H9 (cell line): ENCODE results near the gene SRC. TPM values are rescaled to one million over a fixed set of nuclear protein-coding genes. Genes with fewer than 3 reads are reported as not detected.
A peak's percentile ranks its signal among the peaks of the same experiment; 100 is the strongest.

ENCODE experiments used
- DNase-seq: peaks from one replicate; pipeline ENCODE4 v3.0.0-alpha.2; 2017
- H2AFZ ChIP-seq: one replicate; pipeline ENCODE4 v1.6.1; 2013; ENCODE audit warnings: mild to moderate bottlenecking, low read length, control low read depth, moderate library complexity
- H2AK5ac ChIP-seq: 2 replicates; pipeline ENCODE4 v1.6.1; 2013; ENCODE audit warnings: low read length, control low read depth, mixed read lengths; ENCODE audit not compliant: insufficient read length
- H2BK120ac ChIP-seq: one replicate; pipeline ENCODE4 v1.6.1; 2013; ENCODE audit warnings: low read depth, mild to moderate bottlenecking, low read length, control low read depth, inconsistent platforms; ENCODE audit not compliant: poor library complexity, severe bottlenecking
- H2BK12ac ChIP-seq: 2 replicates; pipeline ENCODE4 v1.6.1; 2013; ENCODE audit warnings: low read length, control low read depth, mixed read lengths, low read depth; ENCODE audit not compliant: insufficient read length
- H2BK15ac ChIP-seq: 2 replicates; pipeline ENCODE4 v1.6.1; 2013; ENCODE audit warnings: low read depth, low read length, control low read depth
- H2BK20ac ChIP-seq: one replicate; pipeline ENCODE4 v1.6.1; 2013; ENCODE audit warnings: low read depth, mild to moderate bottlenecking, low read length, control low read depth, inconsistent platforms; ENCODE audit not compliant: poor library complexity, severe bottlenecking
- H2BK5ac ChIP-seq: 2 replicates; pipeline ENCODE4 v1.6.1; 2013; ENCODE audit warnings: low read length, control low read depth, mixed read lengths; ENCODE audit not compliant: insufficient read length
- H3K14ac ChIP-seq: 2 replicates; pipeline ENCODE4 v1.6.1; 2013; ENCODE audit warnings: low read length, control low read depth; ENCODE audit not compliant: insufficient read depth
- H3K18ac ChIP-seq: 2 replicates; pipeline ENCODE4 v1.6.1; 2013; ENCODE audit warnings: low read depth, mild to moderate bottlenecking, mixed read lengths, low read length, control low read depth; ENCODE audit not compliant: insufficient read length
- H3K23ac ChIP-seq: 2 replicates; pipeline ENCODE4 v1.6.1; 2013; ENCODE audit warnings: low read length, control low read depth, mixed read lengths, low read depth; ENCODE audit not compliant: insufficient read length
- H3K23me2 ChIP-seq: 2 replicates; pipeline ENCODE4 v1.6.1; 2013; ENCODE audit warnings: low read depth, mild to moderate bottlenecking, mixed read lengths, low read length, control low read depth; ENCODE audit not compliant: insufficient read length, poor library complexity, severe bottlenecking
- H3K27ac ChIP-seq: 2 replicates; pipeline ENCODE4 v1.5.1; 2013; ENCODE audit warnings: low read length, control low read depth, mixed read lengths, low read depth; ENCODE audit not compliant: insufficient read length
- H3K27me3 ChIP-seq: 2 replicates; pipeline ENCODE4 v1.6.1; 2013; ENCODE audit warnings: low read length, control low read depth, inconsistent platforms; ENCODE audit not compliant: insufficient read depth
- H3K4ac ChIP-seq: 2 replicates; pipeline ENCODE4 v1.6.1; 2013; ENCODE audit warnings: low read depth, mild to moderate bottlenecking, control low read depth, inconsistent platforms, low read length, moderate library complexity
- H3K4me1 ChIP-seq: 2 replicates; pipeline ENCODE4 v1.6.1; 2013; ENCODE audit warnings: low read length, control low read depth, inconsistent platforms; ENCODE audit not compliant: insufficient read depth
- H3K4me2 ChIP-seq: 2 replicates; pipeline ENCODE4 v1.6.1; 2013; ENCODE audit warnings: low read length, control low read depth, mixed read lengths; ENCODE audit not compliant: insufficient read length, insufficient read depth
- H3K56ac ChIP-seq: 2 replicates; pipeline ENCODE4 v1.6.1; 2013; ENCODE audit warnings: low read depth, mild to moderate bottlenecking, mixed read lengths, low read length, control low read depth; ENCODE audit not compliant: insufficient read length
- H3K79me1 ChIP-seq: 2 replicates; pipeline ENCODE4 v1.6.1; 2013; ENCODE audit warnings: low read depth, mild to moderate bottlenecking, moderate library complexity, low read length, control low read depth, inconsistent platforms; ENCODE audit not compliant: insufficient read depth, poor library complexity, severe bottlenecking
- H3K79me2 ChIP-seq: 2 replicates; pipeline ENCODE4 v1.6.1; 2013; ENCODE audit warnings: low read length, control low read depth, inconsistent platforms; ENCODE audit not compliant: insufficient read depth
- H3K9ac ChIP-seq: 2 replicates; pipeline ENCODE4 v1.6.1; 2013; ENCODE audit warnings: low read length, control low read depth, mixed read lengths; ENCODE audit not compliant: insufficient read length; ENCODE audit errors: extremely low read depth
- H3K9me3 ChIP-seq: one replicate; pipeline ENCODE4 v1.6.1; 2013; ENCODE audit warnings: low read depth, low read length, inconsistent platforms; ENCODE audit not compliant: control insufficient read depth
- H3T11ph ChIP-seq: one replicate; pipeline ENCODE4 v1.6.1; 2013; ENCODE audit warnings: mild to moderate bottlenecking, low read length, control low read depth, inconsistent platforms
- H4K20me1 ChIP-seq: one replicate; pipeline ENCODE4 v1.6.1; 2013; ENCODE audit not compliant: control insufficient read depth, insufficient read length, insufficient read depth
- H4K5ac ChIP-seq: 2 replicates; pipeline ENCODE4 v1.6.1; 2013; ENCODE audit warnings: low read depth, mild to moderate bottlenecking, mixed read lengths, low read length, control low read depth; ENCODE audit not compliant: insufficient read length
- H4K8ac ChIP-seq: replicated peaks from 2 replicates; pipeline ENCODE4 v1.6.1; 2013; ENCODE audit warnings: low read length, control low read depth, mixed read lengths, low read depth; ENCODE audit not compliant: insufficient read length
- H4K91ac ChIP-seq: 2 replicates; pipeline ENCODE4 v1.6.1; 2013; ENCODE audit warnings: low read depth, mild to moderate bottlenecking, moderate library complexity, mixed read lengths, low read length, control low read depth; ENCODE audit not compliant: insufficient read length
- H3K27ac Mint-ChIP-seq, 3 experiments: 2 replicates in 2 of 3; 3 replicates in 1 of 3; pipeline ENCODE4 v1.8.0; 2020 to 2021; ENCODE audit warnings: mixed read lengths in 3 of 3, mild to moderate bottlenecking in 1 of 3, moderate library complexity in 1 of 3
- H3K27me3 Mint-ChIP-seq: 2 replicates; pipeline ENCODE4 v1.8.0; 2021; ENCODE audit warnings: low read depth, mild to moderate bottlenecking, moderate library complexity, mixed read lengths
- H3K36me3 Mint-ChIP-seq, 3 experiments: 2 replicates in 2 of 3; 3 replicates in 1 of 3; pipeline ENCODE4 v1.8.0; 2020 to 2021; ENCODE audit warnings: low read depth in 3 of 3, mixed read lengths in 3 of 3; ENCODE audit not compliant: insufficient read depth in 1 of 3
- H3K4me1 Mint-ChIP-seq, 2 experiments: 2 replicates each; pipeline ENCODE4 v1.8.0; 2020; ENCODE audit warnings: mixed read lengths in 2 of 2
- H3K4me3 Mint-ChIP-seq, 2 experiments: 2 replicates in 1 of 2; 3 replicates in 1 of 2; pipeline ENCODE4 v1.8.0; 2020 to 2021; ENCODE audit warnings: mild to moderate bottlenecking in 2 of 2, mixed read lengths in 2 of 2, moderate library complexity in 1 of 2
- H3K9me3 Mint-ChIP-seq, 2 experiments: 2 replicates in 1 of 2; 3 replicates in 1 of 2; pipeline ENCODE4 v1.8.0; 2020; ENCODE audit warnings: mild to moderate bottlenecking in 2 of 2, mixed read lengths in 2 of 2, moderate library complexity in 1 of 2
- CTCF ChIP-seq: fragments of 200-600 bp; sonication (generic); conservative IDR thresholded peaks from 3 replicates; pipeline ENCODE4 v1.8.0; 2021; ENCODE audit warnings: antibody characterized with exemption, mild to moderate bottlenecking
- WGBS: extraction: QIAGEN DNeasy Blood & Tissue Kit; methylation state at CpG from one replicate; pipeline ENCODE4 v1.1.7; 2013; ENCODE audit warnings: missing lambda C conversion rate, low lambda C conversion rate, mixed read lengths; ENCODE audit not compliant: insufficient read length; ENCODE audit errors: extremely low coverage; 5-methylcytosine and 5-hydroxymethylcytosine counted together
- total RNA-seq: library from RNA; stranded (reverse); gene quantifications from 2 replicates; pipeline ENCODE4 v1.2.1, GENCODE V29; 2021

The SRC gene
- total RNA-seq, 1 experiment from 2014 or later = 44.5 TPM

GRCh38 chr20:37358366-37359150 is 12.6 kb downstream of the SRC start:
- Histone ChIP-seq H4K8ac (no peak overlapping the region), H3K79me1 (peaks cover 3% of the 10 kb centered on the region), H3K14ac (peak overlapping the region; percentile 65), H3K27ac (no peak overlapping the region), H3K9me3 (no peaks in the 10 kb centered on the region), H2BK12ac (no peak overlapping the region), H3T11ph (no peak overlapping the region), H3K4me2 (no peak overlapping the region), H2BK20ac (no peak overlapping the region), H2BK120ac (no peak overlapping the region), H2AFZ (no peak overlapping the region), H3K56ac (no peak overlapping the region), H3K4me1 (no peaks in the 10 kb centered on the region), H3K9ac (no peak overlapping the region), H2AK5ac (no peak overlapping the region), H3K79me2 (peaks cover 2% of the 10 kb centered on the region; the same call in 1 of the 2 replicates), H3K23ac (no peak overlapping the region), H3K23me2 (no peaks in the 10 kb centered on the region), H4K91ac (no peak overlapping the region), H3K27me3 (no peaks in the 10 kb centered on the region), H2BK15ac (no peak overlapping the region), H2BK5ac (no peak overlapping the region), H4K5ac (no peak overlapping the region), H3K4ac (no peak overlapping the region), H4K20me1 (no peaks in the 10 kb centered on the region), H3K18ac (peak overlapping the region; percentile 12)
- Mint-ChIP-seq H3K27me3 (no peaks in the 10 kb centered on the region), H3K4me3 (no peak overlapping the region), H3K4me1 (peaks cover 9 to 25% of the 10 kb centered on the region in 2 experiments), H3K27ac (peak overlapping the region; percentile 8 to 87 (median 73); a peak in 4 of 7 replicates), H3K36me3 (peaks cover 0 to 4% (median 3%) of the 10 kb centered on the region in 3 experiments; a peak in 2 of 7 replicates), H3K9me3 (no peaks in the 10 kb centered on the region)
- TF ChIP-seq CTCF = no peak
- no CpG with 5 or more reads among the region's 23 CpGs for WGBS
- no peak for DNase-seq
